ENCODE data around the gene TIMP2. TPM values are rescaled to one million over a fixed set of nuclear protein-coding genes. Genes with fewer than 3 reads are reported as not detected.

Gene TIMP2
- total RNA-seq, 1 experiment from 2014 or later: 29.0 TPM

- Histone ChIP-seq H3K79me2 (ENCODE audit: insufficient read depth, low read length) (peaks cover 20% of the 10 kb centered on the region; the same call in 1 of the 2 replicates), H3K4me1 (ENCODE audit: insufficient read depth, low read length) (no peaks in the 10 kb centered on the region), H2AFZ (ENCODE audit: low read length) (no peak overlapping the region), H3K9me3 (ENCODE audit: control insufficient read depth, low read depth, low read length) (no peaks in the 10 kb centered on the region), H3K9ac (ENCODE audit: extremely low read depth, insufficient read length, low read length) (no peak overlapping the region), H3K56ac (ENCODE audit: insufficient read length, low read depth, low read length) (no peak overlapping the region), H2BK12ac (ENCODE audit: insufficient read length, low read depth, low read length) (no peak overlapping the region), H3K4ac (ENCODE audit: low read depth, low read length) (no peak overlapping the region), H3K23me2 (ENCODE audit: insufficient read length, low read depth, low read length, poor library complexity, severe bottlenecking) (peaks cover 4% of the 10 kb centered on the region), H3K27ac (ENCODE audit: insufficient read length, low read depth, low read length) (no peak overlapping the region), H4K5ac (ENCODE audit: insufficient read length, low read depth, low read length) (no peak overlapping the region), H2BK15ac (ENCODE audit: low read depth, low read length) (no peak overlapping the region), H3K79me1 (ENCODE audit: insufficient read depth, low read depth, low read length, poor library complexity, severe bottlenecking) (peaks cover 3% of the 10 kb centered on the region), H3K23ac (ENCODE audit: insufficient read length, low read depth, low read length) (no peak overlapping the region), H3K4me2 (ENCODE audit: insufficient read depth, insufficient read length, low read length) (peak overlapping the region; percentile 94), H2BK20ac (ENCODE audit: low read depth, low read length, poor library complexity, severe bottlenecking) (no peak overlapping the region), H3K18ac (ENCODE audit: insufficient read length, low read depth, low read length) (no peak overlapping the region), H2BK120ac (ENCODE audit: low read depth, low read length, poor library complexity, severe bottlenecking) (no peak overlapping the region), H4K91ac (ENCODE audit: insufficient read length, low read depth, low read length) (no peak overlapping the region), H4K20me1 (ENCODE audit: control insufficient read depth, insufficient read depth, insufficient read length) (no peaks in the 10 kb centered on the region), H2AK5ac (ENCODE audit: insufficient read length, low read length) (no peak overlapping the region), H2BK5ac (ENCODE audit: insufficient read length, low read length) (no peak overlapping the region), H3K14ac (ENCODE audit: insufficient read depth, low read length) (no peak overlapping the region), H4K8ac (replicated peaks; ENCODE audit: insufficient read length, low read depth, low read length) (no peak overlapping the region), H3K27me3 (ENCODE audit: insufficient read depth, low read length) (no peaks in the 10 kb centered on the region), H3T11ph (ENCODE audit: low read length) (no peak overlapping the region)
- DNase-seq: no peak
- Mint-ChIP-seq H3K9me3 (no peaks in the 10 kb centered on the region), H3K27ac (no peak overlapping the region), H3K36me3 (ENCODE audit: insufficient read depth in 1 of 3, low read depth in 3 of 3) (peaks cover 32 to 47% (median 43%) of the 10 kb centered on the region in 3 experiments), H3K4me3 (peak overlapping the region; percentile 89 to 91), H3K4me1 (peaks cover 22% of the 10 kb centered on the region in 2 experiments), H3K27me3 (ENCODE audit: low read depth) (peaks cover 2% of the 10 kb centered on the region; the same call in 1 of the 2 replicates)
- no peak for TF ChIP-seq CTCF (conservative IDR thresholded peaks at IDR 0.05)
- no CpG with 5 or more reads among the region's 22 CpGs for WGBS (ENCODE audit: extremely low coverage, insufficient read length, low lambda C conversion rate)
Observed at GRCh38 chr17:78838574-78839005, 86.6 kb downstream of the TIMP2 start.

All from H9 (cell line).